Stimulated activated CD8-positive, alpha-beta memory T cell treated with anti-CD3 and anti-CD28 coated beads, Interleukin-4, amount 100 ng/mL, for 1 hour (primary cell): ENCODE measurements around the gene SHROOM3.

ENCODE experiments used
- DNase-seq, 2 donors: peaks; one replicate each; pipeline ENCODE4 v3.0.0-alpha.2; 2020; ENCODE audit warnings: low read depth in 2 of 2, low spot score in 1 of 2

Gene SHROOM3

DNA sequence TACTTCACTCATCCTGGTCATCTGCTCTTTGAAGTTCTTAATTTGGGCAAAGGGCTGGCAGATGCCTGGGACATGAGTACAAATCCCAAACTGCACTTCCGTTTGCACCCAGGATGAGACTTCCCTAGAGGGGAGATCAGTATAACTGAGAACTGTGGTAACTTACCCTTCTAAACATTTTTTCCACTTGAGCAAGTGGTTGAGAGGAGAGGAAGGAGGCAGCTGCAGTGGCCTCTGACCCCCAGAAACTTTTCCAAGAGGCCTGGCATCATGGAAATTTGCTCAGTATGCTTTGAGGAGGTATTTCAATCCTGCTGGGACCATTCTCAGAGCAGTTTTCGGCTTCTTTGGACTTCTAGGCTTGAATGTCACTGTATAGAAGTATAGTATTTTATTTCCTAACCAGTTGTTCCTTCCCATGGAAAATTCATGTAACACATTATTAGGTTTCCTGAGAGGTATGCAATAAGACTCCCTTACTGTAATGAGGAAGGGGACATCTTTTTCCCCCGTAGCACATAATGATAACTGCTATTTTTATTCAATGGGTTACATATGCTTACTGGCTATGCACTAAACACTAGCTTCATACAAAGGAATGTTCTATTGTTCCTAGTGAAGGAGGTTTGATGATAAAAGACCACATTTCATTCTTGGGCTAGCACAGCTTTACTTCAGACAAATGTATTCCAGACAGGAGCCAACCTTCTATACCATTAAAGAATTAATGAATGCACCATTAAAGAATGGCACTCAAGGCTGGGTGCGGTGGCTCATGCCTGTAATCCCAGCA is 129.3 kb downstream of the SHROOM3 start:
- DNase-seq, result no peak

DNA sequence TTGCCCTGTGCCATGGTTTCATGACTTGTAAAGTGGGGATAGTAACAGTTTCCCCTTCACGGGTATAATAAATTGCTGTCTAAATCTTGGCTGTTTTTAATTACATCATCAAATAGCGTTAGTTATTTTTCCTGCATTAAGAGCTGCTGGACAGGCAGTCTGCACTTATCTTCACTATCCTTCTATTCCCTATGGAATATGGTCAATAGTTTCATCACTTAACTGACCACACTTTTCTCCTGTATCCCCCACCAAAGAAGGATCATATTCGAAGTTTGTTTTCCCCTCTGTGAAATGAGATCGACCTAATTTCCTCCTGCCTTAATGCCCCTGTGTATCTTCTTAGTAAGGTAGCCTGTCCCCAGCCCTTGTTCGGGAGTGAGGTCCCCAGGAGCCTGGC is 133.2 kb downstream of the SHROOM3 start:
- no peak for DNase-seq

DNA sequence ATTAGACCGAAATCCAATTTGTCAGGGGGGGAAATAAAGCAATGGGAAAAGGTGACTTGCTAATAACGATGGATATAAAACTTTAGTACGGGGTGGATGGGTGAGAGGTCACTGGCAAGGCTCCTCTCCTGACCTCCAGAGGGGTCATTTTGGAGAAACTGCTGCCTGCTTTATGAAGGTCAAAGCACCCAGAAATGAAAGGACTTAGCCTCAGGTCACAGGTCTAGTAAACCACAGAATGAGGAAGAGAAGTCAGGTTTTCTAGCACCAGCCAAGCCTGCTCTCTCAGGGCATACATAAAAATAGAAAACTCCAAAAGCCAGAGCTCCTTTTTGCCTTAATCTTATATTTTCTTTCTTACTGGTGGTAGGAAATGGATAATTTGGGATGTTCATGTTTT is 134.2 kb downstream of the SHROOM3 start:
- DNase-seq, result no peak

DNA sequence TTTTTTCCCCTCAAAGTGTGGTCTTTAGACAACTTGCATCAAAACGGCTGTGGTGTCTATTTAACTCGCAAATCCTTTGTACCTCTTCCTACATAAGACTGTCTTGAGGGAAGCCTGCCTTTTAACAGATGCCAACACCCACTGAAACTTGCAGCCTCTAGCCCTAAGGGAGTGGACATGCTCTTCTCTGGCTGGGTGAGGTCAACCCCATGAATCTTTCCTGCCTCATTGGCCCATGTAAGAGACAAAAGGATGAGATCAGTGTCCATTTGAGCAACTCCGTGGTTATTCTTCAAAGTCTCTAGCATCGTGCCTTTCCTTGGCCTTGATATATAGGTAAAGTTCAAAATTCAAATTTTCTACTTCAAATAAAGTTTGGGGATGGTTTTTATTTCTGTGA is 134.7 kb downstream of the SHROOM3 start:
- no peak for DNase-seq

DNA sequence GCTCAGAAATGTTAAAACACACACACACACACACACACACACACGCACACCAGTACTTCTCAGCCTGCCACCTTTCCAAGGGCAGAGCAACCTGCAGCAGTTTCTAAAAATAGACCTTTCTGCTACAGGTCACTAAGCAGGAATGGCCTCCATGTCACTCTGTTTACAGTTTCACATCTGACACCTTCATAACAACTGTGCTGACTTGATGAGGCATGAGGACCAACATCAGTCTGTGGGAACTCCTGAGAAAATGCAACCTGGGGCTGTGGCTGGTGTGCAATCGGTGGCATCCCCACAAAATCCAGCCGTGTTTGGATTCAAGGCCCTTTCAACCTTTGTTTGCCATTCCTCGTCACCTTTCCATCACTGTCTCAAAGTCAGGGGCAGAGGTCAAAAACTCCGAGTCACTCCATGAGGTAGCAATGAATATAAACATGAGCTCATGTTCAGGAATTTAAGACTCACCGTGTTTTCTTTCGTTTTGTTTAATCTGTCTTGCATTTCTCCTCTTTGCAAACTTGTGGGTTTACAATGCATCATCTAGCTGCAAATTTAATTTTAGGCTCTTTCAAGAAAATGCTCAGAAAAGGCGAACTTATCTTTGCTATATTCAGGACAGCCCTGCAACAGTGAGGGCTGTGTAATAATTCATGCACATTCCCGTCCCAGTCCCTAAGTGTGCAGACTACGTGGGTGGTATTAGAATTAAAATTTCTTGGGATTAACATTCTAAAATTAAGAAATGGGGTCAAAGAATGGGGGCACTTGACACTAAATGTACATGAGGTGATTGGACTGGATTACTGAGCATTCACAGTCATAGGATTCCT is 135.3 kb downstream of the SHROOM3 start:
- DNase-seq, result no peak

DNA sequence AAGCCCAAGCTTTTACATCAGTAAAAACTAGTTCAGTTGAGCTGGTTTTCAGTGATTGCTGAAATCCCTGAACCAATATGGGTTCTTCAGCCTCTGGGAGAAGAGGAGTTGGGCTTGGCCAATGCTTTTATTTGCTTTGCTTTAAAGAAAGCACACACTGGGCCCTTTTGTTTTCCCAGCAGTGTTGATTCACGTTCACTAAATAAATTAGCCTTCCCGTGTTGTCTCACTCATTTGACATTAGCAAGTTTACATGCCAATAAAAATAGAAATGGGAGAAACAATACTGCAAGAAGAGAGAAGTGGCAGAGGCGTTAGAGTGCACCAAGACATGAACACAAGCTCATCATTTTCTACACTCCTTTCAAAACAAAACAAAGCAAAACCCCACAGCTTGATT is 136.2 kb downstream of the SHROOM3 start:
- DNase-seq, result no peak

DNA sequence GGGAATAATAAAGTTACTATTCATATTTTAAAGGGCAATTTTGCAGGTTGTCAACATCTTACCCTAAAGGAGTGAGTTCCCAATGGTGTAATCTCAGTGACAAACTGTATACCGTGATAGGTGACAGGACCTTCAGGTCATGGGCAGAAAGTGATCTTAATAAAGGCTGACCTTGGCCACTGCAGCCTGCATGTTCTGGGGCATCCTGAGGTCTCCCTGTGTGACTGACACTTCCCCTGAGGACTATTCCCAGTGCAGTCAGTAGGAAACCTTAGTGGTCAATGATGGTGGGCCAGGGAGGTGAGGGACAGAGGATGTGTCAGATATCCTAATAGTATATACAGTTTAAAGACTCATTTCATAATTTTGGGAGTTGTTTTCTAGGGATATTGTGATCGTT is 137.2 kb downstream of the SHROOM3 start:
- no peak for DNase-seq

DNA sequence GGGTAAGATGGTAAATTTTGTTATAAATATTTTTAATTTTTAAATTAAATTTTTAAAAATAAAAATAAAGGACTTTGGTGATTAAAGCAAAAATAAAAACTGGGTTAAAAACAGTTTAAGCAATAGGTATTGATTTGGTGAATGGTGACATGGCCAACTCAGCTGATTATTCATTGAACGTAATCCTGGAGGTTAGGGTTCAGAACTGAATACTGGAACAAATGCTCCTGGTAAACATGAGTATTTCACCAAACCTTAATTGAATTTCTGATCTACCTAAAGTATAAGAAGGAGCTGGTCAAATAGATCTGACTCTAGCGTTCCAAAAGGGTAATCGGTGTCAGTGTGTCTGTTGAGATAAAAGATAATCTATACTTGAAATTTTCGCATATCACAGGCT is 141.8 kb downstream of the SHROOM3 start:
- DNase-seq, result no peak

DNA sequence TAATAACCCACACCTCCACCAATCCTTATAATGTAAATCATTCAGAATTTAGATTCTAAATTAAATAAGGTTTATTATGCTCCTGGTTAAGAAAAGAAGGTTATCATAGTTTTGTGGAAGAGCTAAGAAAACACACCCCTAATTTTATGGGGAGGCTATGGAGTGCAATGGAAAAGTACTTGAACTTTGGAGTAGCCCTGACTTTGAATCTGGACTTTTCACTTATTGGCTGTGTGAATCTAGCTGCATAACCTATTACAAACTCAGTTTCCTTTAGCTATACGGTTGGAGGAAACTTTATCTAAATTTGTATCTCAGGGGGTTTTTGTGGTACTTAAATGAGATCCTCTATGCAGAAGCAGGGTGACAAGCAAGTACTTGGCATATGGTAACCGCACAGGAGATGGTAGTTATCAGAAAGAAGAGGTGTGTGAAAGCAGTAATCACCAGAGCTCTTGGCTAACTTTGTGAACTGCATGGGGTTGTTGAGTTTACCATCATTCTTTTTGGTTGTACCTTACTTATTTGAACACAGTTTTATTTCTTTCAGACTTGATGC is 143.1 kb downstream of the SHROOM3 start:
- no peak for DNase-seq

DNA sequence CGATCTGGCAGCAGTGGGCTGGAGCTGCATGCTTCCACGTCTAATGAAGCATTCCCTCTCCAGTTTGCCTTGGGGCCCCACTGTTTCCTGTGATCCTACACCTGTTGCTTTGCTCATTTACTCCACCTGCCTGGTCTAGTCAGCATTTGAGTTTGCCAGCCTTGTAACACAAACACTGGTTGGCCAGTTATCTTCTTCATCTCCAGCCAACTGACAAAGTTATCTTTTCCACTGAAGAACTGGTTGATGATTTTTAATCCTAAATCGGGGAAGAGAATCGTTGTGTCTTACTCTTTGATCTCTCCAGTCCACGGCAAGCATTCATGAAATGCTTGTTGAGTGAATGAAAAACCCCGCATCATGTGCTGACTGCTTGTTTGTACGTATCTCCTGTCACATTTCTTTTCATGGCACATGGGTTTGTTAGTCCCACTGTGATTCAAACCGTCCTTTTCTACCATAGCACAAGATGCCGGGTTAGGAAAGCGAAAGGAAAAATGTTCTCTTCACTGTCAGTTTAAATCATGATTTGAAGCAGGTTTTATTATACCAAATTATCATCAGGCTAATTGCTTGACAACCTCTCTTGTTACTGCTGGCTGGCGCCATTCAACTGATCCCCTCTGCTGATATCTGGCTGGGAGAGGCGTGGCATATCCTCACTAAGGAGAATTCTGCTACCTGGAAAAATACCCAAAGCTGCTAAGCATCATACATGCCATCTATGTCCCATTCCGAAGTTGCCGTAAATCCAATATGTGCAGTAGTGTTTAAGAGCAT is 144.8 kb downstream of the SHROOM3 start:
- DNase-seq, result no peak

DNA sequence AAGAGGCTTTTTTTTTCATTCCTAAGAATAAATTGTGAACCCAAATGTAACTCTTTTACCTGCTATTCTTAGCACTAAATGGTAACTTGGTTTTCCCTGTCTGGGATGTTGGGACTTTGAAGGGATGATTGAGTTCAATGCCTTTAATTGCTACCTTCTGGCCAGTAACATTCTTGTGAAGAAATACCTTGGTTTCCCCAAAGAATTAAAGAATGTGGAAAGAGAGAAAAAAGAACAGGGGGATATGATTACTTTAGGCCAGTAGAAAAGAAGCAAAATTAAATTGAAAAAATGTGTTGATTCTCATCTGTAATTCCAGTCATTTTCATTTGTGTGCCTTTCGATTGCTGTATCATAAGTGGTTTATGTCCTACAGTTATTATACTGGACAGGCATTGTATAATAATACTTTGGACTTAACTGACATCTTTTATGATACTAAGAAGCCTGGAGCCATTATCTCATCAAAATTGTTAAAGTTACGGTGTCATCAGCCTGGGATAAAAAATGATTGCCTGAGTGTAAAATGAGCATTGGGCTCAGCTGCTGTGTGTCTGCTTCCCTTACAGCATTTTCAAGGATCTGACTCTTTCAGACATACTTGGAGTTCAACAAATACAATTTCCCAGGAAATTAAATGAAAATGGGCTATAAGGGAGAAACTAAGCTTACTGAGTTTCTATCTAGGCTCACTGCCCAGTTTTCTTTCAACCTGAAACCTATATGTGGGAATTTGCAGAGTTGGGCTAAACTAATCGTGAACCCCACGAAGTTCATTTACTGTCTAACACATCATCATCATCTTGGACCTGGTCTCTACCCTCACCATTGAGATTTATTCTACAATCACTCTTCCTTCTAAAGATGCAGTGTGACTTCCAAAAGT is 146.3 kb downstream of the SHROOM3 start:
- no peak for DNase-seq

DNA sequence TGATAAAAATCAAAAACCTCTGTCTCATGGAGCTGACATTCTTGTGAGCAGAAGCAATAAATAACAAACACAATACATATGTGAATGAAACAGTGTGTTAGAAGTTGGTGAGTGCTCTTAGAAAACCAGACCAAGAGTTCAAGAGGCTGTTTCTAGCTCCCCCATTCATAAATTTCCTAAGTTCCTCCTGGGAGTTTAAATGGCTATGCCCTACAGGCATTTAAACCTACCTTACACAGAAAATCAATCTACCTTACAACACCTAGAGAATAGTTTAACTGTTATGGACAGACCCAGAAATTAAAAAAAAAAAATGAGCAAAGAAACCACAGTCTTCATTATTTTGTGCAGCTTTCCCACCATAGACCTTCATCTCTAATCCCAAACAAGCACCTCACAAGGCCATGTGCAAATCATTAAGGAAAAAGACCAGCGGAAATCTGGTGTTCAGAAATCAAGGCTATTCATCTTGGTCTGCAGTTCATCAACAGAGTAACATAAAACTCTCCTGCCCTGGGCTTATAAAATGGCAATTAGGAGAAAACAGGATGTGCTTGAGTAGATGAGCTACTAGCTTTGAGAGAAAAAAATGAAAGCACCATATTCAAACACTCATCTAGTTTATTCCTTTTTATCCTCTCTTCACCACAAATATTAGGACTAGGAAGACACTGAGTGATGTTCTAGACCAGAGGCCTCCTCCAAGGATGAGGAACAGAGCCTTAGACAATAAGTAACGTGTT is 147.2 kb downstream of the SHROOM3 start:
- no peak for DNase-seq

DNA sequence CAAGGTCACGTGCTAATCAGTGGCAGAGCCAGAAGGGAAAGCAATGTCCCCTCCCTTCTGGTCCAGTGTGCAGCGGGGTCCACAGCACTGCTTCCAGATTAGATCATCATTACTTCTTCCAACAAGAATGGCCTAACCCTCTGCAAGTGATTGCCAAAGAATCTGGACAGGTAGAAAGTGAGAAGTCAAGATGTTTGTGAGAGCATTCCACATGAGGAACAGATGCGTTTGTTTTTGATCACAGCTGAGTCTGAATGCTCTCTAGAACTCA is 147.7 kb downstream of the SHROOM3 start:
- no peak for DNase-seq

DNA sequence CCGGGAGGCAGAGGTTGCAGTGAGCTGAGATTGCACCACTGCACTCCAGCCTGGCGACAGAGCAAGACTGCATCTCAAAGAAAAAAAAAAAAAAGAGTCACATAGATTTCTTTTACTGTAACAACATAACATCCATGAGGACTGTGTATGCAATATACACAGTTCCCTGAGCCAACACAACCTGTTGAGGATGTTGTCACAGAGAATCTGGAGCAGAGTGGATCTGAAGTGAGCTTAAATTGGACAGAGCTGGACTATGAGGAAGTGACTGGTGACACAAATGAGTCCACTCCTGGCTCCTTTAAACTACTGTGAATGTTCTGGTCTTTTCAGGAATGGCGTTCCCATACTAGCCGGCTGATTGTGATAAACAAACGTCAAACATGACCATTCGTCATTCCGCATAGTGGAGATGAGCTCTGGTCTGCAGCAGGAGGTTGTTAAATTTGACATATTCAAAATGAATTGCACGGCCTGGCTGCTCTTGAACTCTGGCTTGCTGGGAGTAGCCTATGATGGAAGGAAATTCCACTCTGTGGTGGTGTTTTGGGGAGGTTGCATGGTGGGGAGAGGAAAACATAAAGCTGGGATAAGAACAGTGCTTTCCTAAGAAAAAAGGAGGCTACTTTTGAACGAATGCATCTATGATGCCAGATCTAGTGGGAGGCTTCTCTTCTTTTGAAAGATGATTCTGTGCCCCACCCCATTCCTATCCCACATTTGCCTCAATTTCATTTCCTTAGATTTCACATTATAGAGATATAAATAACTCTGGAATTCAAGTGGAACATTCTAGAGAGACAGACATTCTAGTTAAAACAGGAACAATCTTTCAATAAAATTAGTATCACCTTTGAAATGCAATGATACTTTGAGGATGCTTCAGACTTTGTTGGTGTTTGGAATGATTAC is 149.5 kb downstream of the SHROOM3 start:
- no peak for DNase-seq

DNA sequence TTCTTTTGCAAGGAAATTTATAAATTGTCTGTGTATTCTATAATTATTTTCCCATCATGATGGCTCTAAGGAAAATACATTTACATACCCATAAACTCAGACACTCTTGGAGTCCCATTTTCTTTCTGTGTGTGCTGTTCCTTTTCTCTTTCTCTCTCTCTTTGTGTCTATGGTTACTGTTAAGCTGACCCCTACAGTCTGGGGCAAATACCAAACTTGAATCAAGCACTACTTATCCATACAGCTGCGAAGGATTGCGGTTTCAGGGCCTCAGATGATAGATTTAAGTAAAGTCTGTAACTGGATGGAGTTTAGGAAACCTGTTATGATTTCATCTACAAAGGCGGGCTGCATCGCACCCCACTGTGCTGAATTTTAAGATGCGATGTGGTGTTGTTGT is 150.2 kb downstream of the SHROOM3 start:
- no peak for DNase-seq

DNA sequence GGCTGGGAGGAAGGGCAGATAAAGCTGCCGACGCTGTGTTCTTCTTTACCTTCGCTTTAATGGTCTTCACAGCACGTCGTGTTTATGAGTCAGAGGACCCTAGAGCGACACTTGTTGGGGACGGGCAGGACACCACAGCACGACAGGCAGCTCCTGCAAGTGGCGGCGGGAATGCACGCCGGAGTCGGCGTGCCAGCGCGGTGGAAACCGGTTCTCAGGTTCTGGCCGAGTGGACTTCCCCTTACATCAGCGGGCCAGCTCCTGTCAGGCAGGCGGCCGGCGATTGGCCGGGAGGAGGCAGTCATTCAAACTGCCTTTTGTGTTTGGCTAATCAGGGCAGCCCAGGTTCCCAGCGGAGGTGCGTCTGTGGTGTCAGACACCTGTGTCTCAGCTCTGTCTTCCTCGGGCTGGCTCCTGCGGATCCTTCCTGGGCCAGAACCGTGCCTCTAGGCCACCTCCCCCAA is 150.9 kb downstream of the SHROOM3 start:
- no peak for DNase-seq

DNA sequence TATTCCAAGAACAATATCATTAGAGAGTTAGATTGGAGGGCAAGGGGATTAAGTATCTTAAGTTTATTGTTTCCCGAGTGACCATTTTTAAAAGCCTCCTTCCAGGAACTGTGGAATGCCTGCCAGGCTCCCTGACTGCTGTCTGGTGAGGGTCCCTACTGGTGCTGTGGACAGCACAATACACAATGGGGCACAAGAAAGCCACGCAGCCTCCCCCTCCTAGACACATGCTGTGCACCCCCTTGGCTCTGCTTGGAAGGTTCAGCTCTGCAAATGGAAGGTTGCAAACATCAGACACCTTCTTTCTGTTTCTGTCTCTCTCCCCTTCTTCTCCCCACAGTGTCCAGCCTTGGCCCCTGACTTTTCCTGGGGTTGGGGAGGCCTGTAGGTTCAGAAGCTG is 153.2 kb downstream of the SHROOM3 start:
- no peak for DNase-seq

DNA sequence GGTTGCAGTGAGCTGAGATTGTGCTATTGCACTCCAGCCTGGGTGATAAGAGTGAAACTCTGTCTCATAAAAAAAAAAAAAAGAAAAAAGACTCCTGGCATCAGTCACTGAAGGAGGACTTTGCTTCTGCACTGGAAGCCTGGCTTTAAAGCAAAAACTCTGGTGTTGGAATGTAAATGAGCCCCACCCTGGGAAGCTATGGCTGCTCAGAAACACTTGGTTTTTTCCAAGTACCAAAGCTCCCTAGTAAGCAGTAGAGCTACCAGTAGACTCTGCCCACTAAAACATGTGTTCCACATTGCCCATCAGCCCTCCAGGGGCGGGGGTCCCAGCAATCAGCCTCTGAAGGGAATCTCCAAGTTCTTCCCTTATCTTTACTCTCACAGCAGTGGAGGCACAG is 154.4 kb downstream of the SHROOM3 start:
- no peak for DNase-seq
